Naive B cell (primary cell): Measurements from ENCODE around the gene CALCOCO1. TPM values are rescaled to one million over a fixed set of nuclear protein-coding genes. Genes with fewer than 3 reads are reported as not detected.
"Not testable (repeated sequence)": the region's sequence is repeated elsewhere in the genome, so short reads cannot be mapped to it uniquely, and the experiment has no call there.

ENCODE experiments used
- ATAC-seq, 2 donors: fragments of 150-1000 bp; cut with Tn5 transposase; 2 replicates each; pipeline ENCODE4 v1.10.0; 2021; ENCODE audit warnings: low read depth in 2 of 2, mild to moderate bottlenecking in 2 of 2, moderate library complexity in 2 of 2
- DNase-seq: peaks from one replicate; pipeline ENCODE4 v3.0.0; 2022
- H3K27ac Mint-ChIP-seq, 6 donors: one replicate each; pipeline ENCODE4 v1.8.0; 2020 to 2022; ENCODE audit warnings: mild to moderate bottlenecking in 6 of 6, mixed read lengths in 6 of 6, moderate library complexity in 5 of 6, inconsistent platforms in 2 of 6
- H3K27me3 Mint-ChIP-seq, 3 donors: one replicate each; pipeline ENCODE4 v1.8.0; 2021 to 2022; ENCODE audit warnings: mixed read lengths in 3 of 3, mild to moderate bottlenecking in 1 of 3
- H3K36me3 Mint-ChIP-seq, 2 donors: one replicate each; pipeline ENCODE4 v1.8.0; 2020 to 2022; ENCODE audit warnings: mixed read lengths in 2 of 2, inconsistent platforms in 1 of 2, mild to moderate bottlenecking in 1 of 2
- H3K4me1 Mint-ChIP-seq, 3 donors: one replicate each; pipeline ENCODE4 v1.8.0; 2020 to 2022; ENCODE audit warnings: mixed read lengths in 3 of 3, inconsistent platforms in 1 of 3, mild to moderate bottlenecking in 1 of 3, moderate library complexity in 1 of 3
- H3K4me3 Mint-ChIP-seq, 8 donors: one replicate each; pipeline ENCODE4 v1.8.0; 2020 to 2022; ENCODE audit warnings: mild to moderate bottlenecking in 8 of 8, mixed read lengths in 8 of 8, moderate library complexity in 8 of 8, inconsistent platforms in 2 of 8
- H3K9me3 Mint-ChIP-seq, 7 donors: one replicate each; pipeline ENCODE4 v1.8.0; 2020 to 2022; ENCODE audit warnings: mixed read lengths in 7 of 7, mild to moderate bottlenecking in 5 of 7, inconsistent platforms in 2 of 7, moderate library complexity in 1 of 7
- polyA plus RNA-seq, 6 donors: library from polyadenylated mRNA; unstranded; fragments of 300-500 nt; fragmentation: Illumina TruSeq; gene quantifications; one replicate each; pipeline ENCODE4 v1.2.3, GENCODE V29; 2021; ENCODE audit warnings: low read depth in 6 of 6

CALCOCO1 gene
- polyA plus RNA-seq, 6 donors from 2014 or later: 65.8 to 93.2 (median 78.8) TPM

GRCh38 chr12:53719649-53720048 lies 7.6 kb downstream of the CALCOCO1 start:
- peaks cover 2 to 7% (median 4%) of the 10 kb centered on the region in 3 donors for H3K4me1 Mint-ChIP-seq
- H3K9me3 Mint-ChIP-seq: no peaks in the 10 kb centered on the region
- no peaks in the 10 kb centered on the region for H3K27me3 Mint-ChIP-seq
- no peak for ATAC-seq
- H3K27ac Mint-ChIP-seq: peak overlapping the region in 1 of 6 donors; percentile 50
- no peak for DNase-seq
- no peak overlapping the region for H3K4me3 Mint-ChIP-seq
- peaks cover 32 to 67% of the 10 kb centered on the region in 2 donors for H3K36me3 Mint-ChIP-seq

GRCh38 chr12:53718567-53718966 lies 8.7 kb downstream of the CALCOCO1 start:
- ATAC-seq, H3K4me3 Mint-ChIP-seq, DNase-seq, H3K27me3 Mint-ChIP-seq, H3K4me1 Mint-ChIP-seq, H3K27ac Mint-ChIP-seq, H3K9me3 Mint-ChIP-seq: not testable (repeated sequence)
- peaks cover 27 to 62% of the 10 kb centered on the region in 2 donors for H3K36me3 Mint-ChIP-seq

- Mint-ChIP-seq H3K27ac (peak overlapping the region in 1 of 6 donors; percentile 15), H3K9me3 (no peaks in the 10 kb centered on the region), H3K27me3 (no peaks in the 10 kb centered on the region), H3K4me3 (no peak overlapping the region), H3K36me3 (peaks cover 27 to 62% of the 10 kb centered on the region in 2 donors), H3K4me1 (peaks cover 0 to 7% (median 0%) of the 10 kb centered on the region in 3 donors)
- DNase-seq (no peak), ATAC-seq (no peak)
Measured at GRCh38 chr12:53717319-53717718, 9.9 kb downstream of the CALCOCO1 start.

GRCh38 chr12:53714004-53714403 lies 13.2 kb downstream of the CALCOCO1 start:
- Mint-ChIP-seq H3K4me3 (no peak overlapping the region), H3K27ac (no peak overlapping the region), H3K4me1 (peaks cover 12 to 15% (median 14%) of the 10 kb centered on the region in 3 donors), H3K9me3 (no peaks in the 10 kb centered on the region), H3K36me3 (peaks cover 16 to 49% of the 10 kb centered on the region in 2 donors), H3K27me3 (no peaks in the 10 kb centered on the region)
- no peak for ATAC-seq
- DNase-seq: no peak

GRCh38 chr12:53713516-53713915 lies 13.7 kb downstream of the CALCOCO1 start:
- Mint-ChIP-seq H3K4me3 (no peak overlapping the region), H3K4me1 (peaks cover 12 to 15% (median 14%) of the 10 kb centered on the region in 3 donors), H3K9me3 (no peaks in the 10 kb centered on the region), H3K27ac (peak overlapping the region in 1 of 6 donors; percentile 56), H3K27me3 (no peaks in the 10 kb centered on the region), H3K36me3 (peaks cover 16 to 49% of the 10 kb centered on the region in 2 donors)
- ATAC-seq (no peak), DNase-seq (no peak)

GRCh38 chr12:53712059-53712643 lies 15.1 kb downstream of the CALCOCO1 start:
- DNase-seq: no peak
- Mint-ChIP-seq H3K36me3 (peaks cover 16 to 43% of the 10 kb centered on the region in 2 donors), H3K4me1 (peaks cover 12 to 15% (median 14%) of the 10 kb centered on the region in 3 donors), H3K9me3 (no peaks in the 10 kb centered on the region), H3K27ac (peak overlapping the region in 1 of 6 donors; percentile 55), H3K27me3 (peaks cover under 1 to 6% (median 5%) of the 10 kb centered on the region in 3 donors), H3K4me3 (no peak overlapping the region)
- no peak for ATAC-seq

GRCh38 chr12:53710091-53710490 lies 17.2 kb downstream of the CALCOCO1 start:
- ATAC-seq (no peak), DNase-seq (no peak)
- Mint-ChIP-seq H3K4me1 (peaks cover 11 to 14% (median 12%) of the 10 kb centered on the region in 3 donors), H3K27me3 (peaks cover 15 to 22% (median 19%) of the 10 kb centered on the region in 3 donors), H3K9me3 (no peaks in the 10 kb centered on the region), H3K36me3 (peaks cover 7 to 29% of the 10 kb centered on the region in 2 donors), H3K4me3 (no peak overlapping the region), H3K27ac (peak overlapping the region in 1 of 6 donors; percentile 9)

- ATAC-seq (no peak), DNase-seq (no peak)
- no peak overlapping the region for H3K4me3 Mint-ChIP-seq
- H3K27ac Mint-ChIP-seq: no peak overlapping the region
- H3K27me3 Mint-ChIP-seq: peaks cover 15 to 24% (median 19%) of the 10 kb centered on the region in 3 donors
- H3K9me3 Mint-ChIP-seq: no peaks in the 10 kb centered on the region
- H3K36me3 Mint-ChIP-seq: peaks cover 7 to 29% of the 10 kb centered on the region in 2 donors
- peaks cover 11 to 14% (median 12%) of the 10 kb centered on the region in 3 donors for H3K4me1 Mint-ChIP-seq
Measured at GRCh38 chr12:53709671-53710070, 17.6 kb downstream of the CALCOCO1 start.

GRCh38 chr12:53706080-53706479 lies 21.2 kb downstream of the CALCOCO1 start:
- Mint-ChIP-seq H3K4me1 (peaks cover 6 to 12% (median 11%) of the 10 kb centered on the region in 3 donors), H3K27ac (peak overlapping the region in 1 of 6 donors; percentile 83), H3K27me3 (peaks cover 44 to 56% (median 49%) of the 10 kb centered on the region in 3 donors), H3K36me3 (peaks cover 0 to 1% of the 10 kb centered on the region in 2 donors), H3K4me3 (peak overlapping the region in 1 of 8 donors; percentile 17), H3K9me3 (no peaks in the 10 kb centered on the region)
- ATAC-seq (no peak), DNase-seq (no peak)

GRCh38 chr12:53703756-53704155 lies 23.5 kb downstream of the CALCOCO1 start:
- Mint-ChIP-seq H3K36me3 (no peaks in the 10 kb centered on the region), H3K4me1 (peaks cover 0 to 6% (median 4%) of the 10 kb centered on the region in 3 donors), H3K27me3 (peaks cover 60 to 74% (median 72%) of the 10 kb centered on the region in 3 donors), H3K27ac (no peak overlapping the region), H3K9me3 (no peaks in the 10 kb centered on the region), H3K4me3 (no peak overlapping the region)
- ATAC-seq (no peak), DNase-seq (no peak)

- H3K27ac Mint-ChIP-seq: no peak overlapping the region
- H3K9me3 Mint-ChIP-seq: no peaks in the 10 kb centered on the region
- peak; percentile 64 for DNase-seq
- no peak overlapping the region for H3K4me3 Mint-ChIP-seq
- peak; percentile 84 to 92 for ATAC-seq
- H3K4me1 Mint-ChIP-seq: peaks cover 7 to 16% (median 11%) of the 10 kb centered on the region in 3 donors
- H3K36me3 Mint-ChIP-seq: no peaks in the 10 kb centered on the region
- H3K27me3 Mint-ChIP-seq: peaks cover 75 to 84% (median 81%) of the 10 kb centered on the region in 3 donors
Measured at GRCh38 chr12:53701518-53702264, 25.6 kb downstream of the CALCOCO1 start.

GRCh38 chr12:53700567-53700966 lies 26.7 kb downstream of the CALCOCO1 start:
- no peak for DNase-seq
- Mint-ChIP-seq H3K4me3 (no peak overlapping the region), H3K9me3 (no peaks in the 10 kb centered on the region), H3K27me3 (peaks cover 77 to 84% (median 82%) of the 10 kb centered on the region in 3 donors), H3K36me3 (no peaks in the 10 kb centered on the region), H3K4me1 (peaks cover 18 to 23% (median 23%) of the 10 kb centered on the region in 3 donors), H3K27ac (no peak overlapping the region)
- no peak for ATAC-seq

GRCh38 chr12:53699678-53700025 lies 27.6 kb downstream of the CALCOCO1 start:
- Mint-ChIP-seq H3K27me3 (peaks cover 85 to 91% (median 88%) of the 10 kb centered on the region in 3 donors), H3K36me3 (no peaks in the 10 kb centered on the region), H3K9me3 (no peaks in the 10 kb centered on the region), H3K4me1 (peaks cover 27 to 33% (median 30%) of the 10 kb centered on the region in 3 donors), H3K27ac (no peak overlapping the region), H3K4me3 (no peak overlapping the region)
- DNase-seq (no peak), ATAC-seq (no peak)
